Measurements from ENCODE around the gene VSTM1. TPM values are rescaled to one million over a fixed set of nuclear protein-coding genes. Genes with fewer than 3 reads are reported as not detected.

VSTM1 gene
- total RNA-seq, 4 donors from 2014 or later: not detected

- TF ChIP-seq CTCF (IDR thresholded peaks at IDR 0.05; ENCODE audit: low read depth): no peak
Measured at GRCh38 chr19:54102421-54103169, 38.9 kb upstream of the VSTM1 start, which contains the start of gene NDUFA3. Gene NDUFA3 (plus strand): TSS chr19:54102855. CDS start chr19:54102879, 24 bp downstream.

DNA sequence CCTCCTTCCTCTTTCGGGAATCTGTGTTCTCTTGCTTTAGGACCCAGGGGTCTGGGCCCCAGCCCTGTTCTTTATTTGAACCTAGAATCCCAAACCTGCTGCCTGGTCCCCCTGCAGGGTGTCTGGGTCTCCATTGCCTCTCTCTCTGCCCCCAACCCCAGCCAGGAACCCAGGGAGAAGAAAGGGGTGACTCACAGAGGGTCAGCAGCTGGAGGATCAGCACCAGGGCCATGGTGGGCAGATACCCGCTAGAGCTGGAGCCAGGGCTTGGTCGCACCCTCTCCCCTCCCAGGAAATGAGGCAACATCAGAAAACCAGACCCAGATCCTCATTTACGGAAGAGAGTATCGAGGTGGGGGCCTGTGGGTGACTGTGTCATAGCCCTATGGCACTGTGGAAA, 36.9 kb upstream of the VSTM1 start, which contains the start of gene OSCAR:
Gene OSCAR (minus strand): TSS at position 243 of the 400 bp plus-strand sequence. CDS start 11 bp downstream, at position 232.
- TF ChIP-seq CTCF (IDR thresholded peaks at IDR 0.05; ENCODE audit: low read depth): no peak

DNA sequence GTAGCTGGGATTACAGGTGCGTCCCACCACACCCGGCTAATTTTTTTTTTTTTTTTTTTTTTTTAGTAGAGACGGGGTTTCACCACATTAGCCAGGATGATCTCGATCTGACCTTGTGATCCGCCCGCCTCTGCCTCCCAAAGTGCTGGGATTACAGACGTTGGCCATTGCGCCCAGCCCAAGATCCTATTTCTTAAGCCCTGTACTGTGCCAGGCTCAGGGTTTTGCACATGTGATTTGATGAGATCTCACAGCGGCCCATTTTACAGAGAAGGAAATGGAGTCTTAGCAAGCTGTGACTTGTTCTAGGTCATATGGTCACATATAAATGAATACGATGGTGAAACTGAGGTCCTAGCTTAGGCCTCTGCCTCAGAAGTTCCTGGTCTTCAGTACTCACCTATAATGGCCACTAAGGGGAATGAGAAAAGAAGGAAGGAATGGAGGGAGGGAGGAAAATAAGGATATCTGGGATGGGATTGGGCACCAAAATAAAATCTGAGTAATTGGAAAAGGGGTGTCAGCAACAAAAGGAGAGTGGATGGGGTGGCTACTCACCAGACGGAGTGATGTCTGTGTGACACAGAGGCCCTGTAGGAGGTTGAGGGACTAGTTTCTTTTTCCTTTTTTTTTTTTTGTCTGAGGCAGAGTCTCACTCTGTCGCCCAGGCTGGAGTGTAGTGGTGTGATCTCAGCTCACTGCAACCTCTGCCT, 35.6 kb upstream of the VSTM1 start:
- TF ChIP-seq CTCF (IDR thresholded peaks at IDR 0.05; ENCODE audit: low read depth): no peak

DNA sequence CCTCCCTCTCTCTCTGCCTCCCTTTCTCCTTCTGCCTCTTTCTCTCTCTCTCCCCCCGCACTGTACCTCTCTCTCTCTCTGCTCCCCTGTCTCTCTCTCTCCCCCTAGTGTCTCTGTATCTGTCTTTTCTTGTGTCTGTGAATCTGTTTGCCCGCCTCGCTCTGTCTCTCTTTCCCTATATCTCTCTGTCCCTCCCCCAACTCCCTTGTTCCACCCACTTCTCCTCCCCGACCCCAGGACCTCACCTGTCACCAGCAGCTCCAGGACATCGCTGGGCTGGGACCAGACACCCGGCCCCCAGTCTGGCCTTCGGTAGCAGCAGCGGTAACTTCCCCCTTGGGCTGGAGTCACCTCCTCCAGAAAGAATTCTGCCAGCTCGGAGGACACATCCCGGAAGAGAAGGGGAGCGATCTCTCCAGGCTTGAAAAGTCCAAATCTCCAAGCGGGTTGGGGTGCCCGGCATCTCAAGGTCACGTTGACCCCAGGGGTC, 33.0 kb upstream of the VSTM1 start:
- TF ChIP-seq CTCF (IDR thresholded peaks at IDR 0.05; ENCODE audit: low read depth): no peak

GRCh38 chr19:54095136-54095858, 31.6 kb upstream of the VSTM1 start:
- TF ChIP-seq CTCF (IDR thresholded peaks at IDR 0.05; ENCODE audit: low read depth): no peak

DNA sequence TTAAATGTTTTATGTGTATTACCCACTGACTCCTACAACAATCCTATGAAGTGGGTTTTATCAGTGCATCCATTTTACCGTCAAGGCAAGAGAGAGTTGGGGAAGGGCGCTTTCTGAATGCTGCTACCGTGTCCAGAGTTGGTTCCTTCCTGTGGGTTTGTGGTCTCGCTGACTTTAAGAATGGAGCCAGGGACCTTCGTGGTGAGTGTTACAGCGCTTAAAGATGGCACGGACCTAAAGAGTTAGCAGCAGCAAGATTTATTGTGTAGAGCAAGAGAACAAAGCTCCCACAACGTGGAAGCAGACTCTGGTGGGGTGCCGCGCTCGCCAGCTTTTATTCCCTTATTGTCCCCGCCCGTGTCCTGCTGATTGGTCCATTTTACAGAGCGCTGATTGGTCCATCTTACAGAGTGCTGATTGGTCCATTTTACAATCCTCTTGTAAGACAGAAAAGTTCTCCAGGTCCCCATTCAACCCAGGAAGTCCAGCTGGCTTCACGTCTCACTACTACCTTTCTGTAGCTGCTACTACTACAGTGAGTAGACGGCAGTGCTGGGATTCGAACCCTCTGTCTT, 30.8 kb upstream of the VSTM1 start:
- no peak for TF ChIP-seq CTCF (IDR thresholded peaks at IDR 0.05; ENCODE audit: low read depth)
